ENCODE results near the gene CPN1. TPM values are rescaled to one million over a fixed set of nuclear protein-coding genes. Genes with fewer than 3 reads are reported as not detected.

Gene CPN1
- polyA plus RNA-seq, 3 donors from 2014 or later, result not detected

- H3K9me3 Mint-ChIP-seq, result no peaks in the 10 kb centered on the region
- no peak for DNase-seq
- H3K27ac Mint-ChIP-seq, result peak overlapping the region in 2 of 6 donors; percentile 40 to 46
- no peaks in the 10 kb centered on the region for H3K36me3 Mint-ChIP-seq
- H3K4me3 Mint-ChIP-seq, result peak overlapping the region; percentile 63 to 90 (median 86)
- peaks cover 2 to 6% (median 3%) of the 10 kb centered on the region in 3 donors for H3K27me3 Mint-ChIP-seq (ENCODE audit: low read depth in 3 of 3)
- H3K4me1 Mint-ChIP-seq, result peaks cover 33 to 46% of the 10 kb centered on the region in 2 donors
Measured at GRCh38 chr10:100008142-100008522, 73.5 kb downstream of the CPN1 start.

DNA sequence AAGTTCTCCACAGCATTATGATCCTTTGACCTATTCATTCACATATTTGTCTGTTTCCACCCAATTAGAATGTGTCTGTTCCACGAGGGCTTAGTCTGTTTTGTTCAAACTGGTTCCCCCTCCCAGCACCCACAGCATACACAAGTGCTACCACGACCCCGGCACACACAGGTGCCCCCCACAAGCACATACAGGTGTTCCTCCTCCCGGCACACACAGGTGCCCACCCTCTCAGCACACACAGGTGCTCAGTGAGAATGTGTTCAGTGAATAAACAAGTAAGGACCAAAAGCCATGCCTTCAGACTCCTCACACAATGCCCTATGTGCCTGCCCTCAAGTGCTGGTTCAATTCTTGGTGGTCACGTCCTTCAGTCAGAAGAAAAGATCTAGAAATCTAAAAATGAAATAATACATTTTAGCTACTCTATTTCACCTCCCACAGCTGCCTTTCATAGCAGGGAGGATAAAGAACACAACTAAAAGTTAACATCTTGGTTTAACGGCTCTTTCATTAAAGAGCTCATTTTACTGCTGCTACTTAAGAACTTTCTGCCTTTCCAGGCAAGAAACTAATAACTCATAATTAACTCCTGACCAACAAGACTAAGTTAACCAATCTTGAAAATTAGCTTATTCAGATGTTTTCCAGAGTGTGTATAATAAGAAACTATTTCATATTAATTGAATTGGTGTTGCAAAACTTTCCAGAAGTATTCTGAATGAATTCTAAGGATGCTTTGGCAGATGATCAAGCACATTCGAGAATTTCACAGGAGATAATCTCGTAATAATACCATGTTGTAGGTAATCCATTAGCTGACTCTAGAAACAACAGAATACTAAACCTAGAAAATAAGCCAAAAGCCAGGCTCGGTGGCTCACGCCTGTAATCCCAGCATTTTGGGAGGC lies 74.2 kb downstream of the CPN1 start:
- Mint-ChIP-seq H3K36me3 (peaks cover 0 to 5% (median 0%) of the 10 kb centered on the region in 3 donors), H3K27me3 (ENCODE audit: low read depth in 3 of 3) (peaks cover 2 to 6% (median 3%) of the 10 kb centered on the region in 3 donors), H3K9me3 (no peaks in the 10 kb centered on the region), H3K27ac (peak overlapping the region in 2 of 6 donors; percentile 40 to 46), H3K4me3 (peak overlapping the region; percentile 63 to 90 (median 86)), H3K4me1 (peaks cover 33 to 46% of the 10 kb centered on the region in 2 donors)
- DNase-seq, result no peak

DNA sequence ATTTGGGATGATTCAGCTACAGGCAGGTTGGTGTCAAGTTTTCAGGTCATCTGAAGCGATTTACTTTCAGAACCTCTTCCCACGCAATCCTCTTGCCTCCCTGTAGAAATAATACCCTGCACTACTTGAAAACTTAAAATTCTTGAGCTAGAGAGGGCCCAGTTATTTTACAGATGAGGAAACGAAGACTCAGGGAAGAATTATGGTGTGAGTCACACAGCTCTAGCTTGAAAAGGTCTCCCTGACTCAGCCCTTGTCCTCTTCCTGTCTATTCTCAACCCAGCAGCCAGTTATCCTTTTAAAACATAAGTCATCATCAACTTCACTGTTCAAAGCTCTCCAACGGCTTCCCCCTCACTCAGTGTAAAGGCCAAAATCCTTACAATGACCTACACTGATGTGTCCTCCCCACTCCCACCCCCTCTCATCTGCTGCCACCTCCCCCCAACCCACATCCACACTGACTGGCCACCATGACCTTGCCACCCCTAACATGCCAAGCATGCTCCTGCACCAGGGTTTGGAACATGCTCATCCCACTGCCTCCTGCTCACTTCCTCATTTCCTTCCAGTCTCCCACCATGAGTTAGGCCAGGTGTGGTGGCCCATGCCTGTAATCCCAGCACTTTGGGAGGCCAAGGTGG lies 75.3 kb downstream of the CPN1 start:
- Mint-ChIP-seq H3K9me3 (no peaks in the 10 kb centered on the region), H3K4me1 (peaks cover 33 to 46% of the 10 kb centered on the region in 2 donors), H3K27ac (no peak overlapping the region), H3K27me3 (ENCODE audit: low read depth in 3 of 3) (peaks cover 0 to 6% (median 3%) of the 10 kb centered on the region in 3 donors), H3K4me3 (peak overlapping the region in 1 of 5 donors; percentile 12), H3K36me3 (peaks cover 0 to 10% (median 0%) of the 10 kb centered on the region in 3 donors)
- DNase-seq, result no peak

- H3K27ac Mint-ChIP-seq, result no peak overlapping the region
- peaks cover 25 to 37% of the 10 kb centered on the region in 2 donors for H3K4me1 Mint-ChIP-seq
- H3K36me3 Mint-ChIP-seq, result peaks cover 0 to 10% (median 2%) of the 10 kb centered on the region in 3 donors
- no peak overlapping the region for H3K4me3 Mint-ChIP-seq
- H3K27me3 Mint-ChIP-seq (ENCODE audit: low read depth in 3 of 3), result peaks cover 0 to 1% (median 0%) of the 10 kb centered on the region in 3 donors
- no peak for DNase-seq
- H3K9me3 Mint-ChIP-seq, result no peaks in the 10 kb centered on the region
Measured at GRCh38 chr10:100004805-100005510, 76.7 kb downstream of the CPN1 start.

DNA sequence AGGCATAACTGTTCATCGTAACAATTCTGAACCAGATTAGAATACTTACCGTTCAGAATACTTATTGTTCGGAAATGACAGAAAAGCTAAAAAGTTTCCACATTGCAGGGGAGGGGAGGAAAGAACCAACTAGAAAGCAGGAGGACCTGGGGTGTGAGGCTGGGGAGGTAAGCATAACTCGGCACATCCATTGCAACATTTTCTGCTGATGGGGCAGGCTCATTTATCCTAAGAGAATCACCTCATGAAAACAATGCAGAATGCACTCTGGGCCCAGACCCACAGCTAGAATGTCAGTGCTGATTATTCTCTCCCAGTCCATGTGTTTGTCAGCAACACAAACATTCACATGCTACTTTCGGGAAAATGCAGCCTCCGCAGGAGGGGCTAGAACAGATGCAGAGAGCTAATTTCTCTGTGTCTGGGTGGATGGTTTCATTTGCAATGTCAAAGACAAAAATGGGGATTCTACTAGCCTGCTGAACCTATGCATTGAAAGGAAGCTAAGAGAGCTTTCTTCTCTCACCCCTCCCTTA lies 81.5 kb downstream of the CPN1 start:
- H3K9me3 Mint-ChIP-seq, result no peaks in the 10 kb centered on the region
- H3K27ac Mint-ChIP-seq, result no peak overlapping the region
- peaks cover 0 to 4% (median 1%) of the 10 kb centered on the region in 3 donors for H3K27me3 Mint-ChIP-seq (ENCODE audit: low read depth in 3 of 3)
- H3K4me3 Mint-ChIP-seq, result no peak overlapping the region
- no peak for DNase-seq
- H3K36me3 Mint-ChIP-seq, result peaks cover 0 to 14% (median 10%) of the 10 kb centered on the region in 3 donors
- H3K4me1 Mint-ChIP-seq, result peaks cover 13 to 34% of the 10 kb centered on the region in 2 donors

- Mint-ChIP-seq H3K4me3 (no peak overlapping the region), H3K27me3 (ENCODE audit: low read depth in 3 of 3) (peaks cover 0 to 4% (median 1%) of the 10 kb centered on the region in 3 donors), H3K9me3 (no peaks in the 10 kb centered on the region), H3K4me1 (peaks cover 17 to 34% of the 10 kb centered on the region in 2 donors), H3K36me3 (peaks cover 0 to 14% (median 10%) of the 10 kb centered on the region in 3 donors), H3K27ac (no peak overlapping the region)
- DNase-seq, result no peak
Measured at GRCh38 chr10:99999319-100000108, 82.2 kb downstream of the CPN1 start.

- Mint-ChIP-seq H3K9me3 (no peaks in the 10 kb centered on the region), H3K36me3 (peaks cover 0 to 14% (median 10%) of the 10 kb centered on the region in 3 donors), H3K27ac (no peak overlapping the region), H3K27me3 (ENCODE audit: low read depth in 3 of 3) (peaks cover 0 to 6% (median 0%) of the 10 kb centered on the region in 3 donors), H3K4me3 (no peak overlapping the region), H3K4me1 (peaks cover 24 to 39% of the 10 kb centered on the region in 2 donors)
- DNase-seq, result no peak
Measured at GRCh38 chr10:99998889-99999288, 82.8 kb downstream of the CPN1 start.

GRCh38 chr10:99996671-99997648 lies 84.7 kb downstream of the CPN1 start:
- Mint-ChIP-seq H3K36me3 (peaks cover 0 to 10% (median 4%) of the 10 kb centered on the region in 3 donors), H3K27me3 (ENCODE audit: low read depth in 3 of 3) (peaks cover 0 to 6% (median 0%) of the 10 kb centered on the region in 3 donors), H3K27ac (peak overlapping the region in 1 of 6 donors; percentile 39), H3K9me3 (no peaks in the 10 kb centered on the region), H3K4me1 (peaks cover 29 to 42% of the 10 kb centered on the region in 2 donors), H3K4me3 (no peak overlapping the region)
- no peak for DNase-seq

DNA sequence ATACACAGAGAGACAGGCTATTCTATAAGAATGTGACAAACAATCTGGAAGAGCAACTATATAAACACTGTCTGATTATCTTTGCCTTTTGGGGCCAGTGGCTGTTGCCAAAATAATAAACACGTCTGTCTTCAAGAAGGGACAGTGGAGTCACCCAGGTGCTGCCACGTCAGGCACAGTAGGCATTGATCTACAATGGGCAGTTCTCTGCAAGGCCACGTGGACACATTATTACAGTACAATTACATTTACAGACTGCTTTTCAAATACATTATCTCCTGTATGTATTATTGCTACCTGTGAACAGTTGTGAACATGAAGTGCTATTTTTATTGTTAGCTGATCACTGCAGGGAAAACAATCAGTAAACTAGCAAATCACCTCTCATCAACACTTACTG lies 86.0 kb downstream of the CPN1 start:
- Mint-ChIP-seq H3K36me3 (peaks cover 0 to 10% (median 4%) of the 10 kb centered on the region in 3 donors), H3K4me3 (peak overlapping the region in 1 of 5 donors; percentile 42), H3K27me3 (ENCODE audit: low read depth in 3 of 3) (peaks cover 0 to 6% (median 0%) of the 10 kb centered on the region in 3 donors), H3K4me1 (peaks cover 29 to 42% of the 10 kb centered on the region in 2 donors), H3K9me3 (no peaks in the 10 kb centered on the region), H3K27ac (peak overlapping the region in 4 of 6 donors; percentile 58 to 79 (median 70))
- DNase-seq, result no peak

- peak overlapping the region in 2 of 5 donors; percentile 4 to 42 for H3K4me3 Mint-ChIP-seq
- H3K27ac Mint-ChIP-seq, result peak overlapping the region in 5 of 6 donors; percentile 30 to 79 (median 62)
- no peak for DNase-seq
- H3K27me3 Mint-ChIP-seq (ENCODE audit: low read depth in 3 of 3), result peaks cover 0 to 6% (median 0%) of the 10 kb centered on the region in 3 donors
- peaks cover 0 to 10% (median 4%) of the 10 kb centered on the region in 3 donors for H3K36me3 Mint-ChIP-seq
- no peaks in the 10 kb centered on the region for H3K9me3 Mint-ChIP-seq
- peaks cover 29 to 42% of the 10 kb centered on the region in 2 donors for H3K4me1 Mint-ChIP-seq
Measured at GRCh38 chr10:99995269-99995668, 86.4 kb downstream of the CPN1 start.

DNA sequence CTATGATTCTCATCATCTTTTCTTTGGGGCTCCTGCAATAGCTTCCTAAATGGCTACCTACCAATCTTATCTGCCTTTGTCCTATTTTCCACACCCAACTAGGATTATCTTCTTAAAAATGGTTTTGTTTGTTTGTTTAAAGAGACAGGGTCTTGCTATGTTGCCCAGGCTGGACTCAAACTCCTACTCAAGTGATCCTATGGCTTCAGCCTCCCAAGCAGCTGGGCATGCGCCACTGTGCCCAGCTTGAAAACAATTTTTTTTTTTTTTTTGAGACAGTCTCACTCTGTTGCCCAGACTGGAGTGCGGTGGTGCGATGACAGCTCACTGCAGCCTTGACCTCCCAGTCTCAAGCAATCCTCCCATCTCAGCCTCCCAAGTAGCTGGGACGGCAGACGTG lies 86.9 kb downstream of the CPN1 start:
- Mint-ChIP-seq H3K4me3 (peak overlapping the region in 3 of 5 donors; percentile 8 to 77 (median 54)), H3K4me1 (peaks cover 29 to 37% of the 10 kb centered on the region in 2 donors), H3K9me3 (no peaks in the 10 kb centered on the region), H3K36me3 (peaks cover 0 to 7% (median 4%) of the 10 kb centered on the region in 3 donors), H3K27me3 (ENCODE audit: low read depth in 3 of 3) (peaks cover 0 to 6% (median 0%) of the 10 kb centered on the region in 3 donors), H3K27ac (peak overlapping the region in 4 of 6 donors; percentile 77 to 88 (median 78))
- no peak for DNase-seq
